ENCODE measurements around the gene JUP. TPM values are rescaled to one million over a fixed set of nuclear protein-coding genes. Genes with fewer than 3 reads are reported as not detected.
"Not testable (repeated sequence)": the region's sequence is repeated elsewhere in the genome, so short reads cannot be mapped to it uniquely, and the experiment has no call there.

The JUP gene
- total RNA-seq, 1 donor from 2014 or later, result 28.5 TPM

GRCh38 chr17:41779954-41780353 is 6.6 kb downstream of the JUP start:
- no peak overlapping the region for H3K27ac ChIP-seq
- no peak for DNase-seq (ENCODE audit: low spot score)
- H3K79me2 ChIP-seq (ENCODE audit: low read depth), result peaks cover 89% of the 10 kb centered on the region
- peaks cover 59% of the 10 kb centered on the region for H3F3A ChIP-seq (ENCODE audit: low read depth)
- no peaks in the 10 kb centered on the region for H3K36me3 ChIP-seq
- Mint-ChIP-seq H3K4me3 (no peak overlapping the region), H3K9me3 (no peaks in the 10 kb centered on the region), H3K36me3 (no peaks in the 10 kb centered on the region), H3K27me3 (ENCODE audit: insufficient read depth, low read depth) (peaks cover 8% of the 10 kb centered on the region), H3K27ac (no peak overlapping the region), H3K4me1 (peaks cover 50% of the 10 kb centered on the region)
- no peaks in the 10 kb centered on the region for H3K27me3 ChIP-seq
- TF ChIP-seq EZH2phosphoT487 (IDR thresholded peaks at IDR 0.05), result no peak
- no peaks in the 10 kb centered on the region for H3K9me3 ChIP-seq (ENCODE audit: low read depth)
- peaks cover 56% of the 10 kb centered on the region for H3K4me1 ChIP-seq
- peaks cover 70% of the 10 kb centered on the region for H4K20me1 ChIP-seq (ENCODE audit: low read depth)
- no peak overlapping the region for H3K4me3 ChIP-seq
- no peak overlapping the region for H3K9ac ChIP-seq
- no peak overlapping the region for H3K4me2 ChIP-seq
- no peak overlapping the region for H2AFZ ChIP-seq (replicated peaks)

GRCh38 chr17:41777574-41778188 is 8.8 kb downstream of the JUP start:
- H3K79me2 ChIP-seq (ENCODE audit: low read depth), result peaks cover 89% of the 10 kb centered on the region

DNA sequence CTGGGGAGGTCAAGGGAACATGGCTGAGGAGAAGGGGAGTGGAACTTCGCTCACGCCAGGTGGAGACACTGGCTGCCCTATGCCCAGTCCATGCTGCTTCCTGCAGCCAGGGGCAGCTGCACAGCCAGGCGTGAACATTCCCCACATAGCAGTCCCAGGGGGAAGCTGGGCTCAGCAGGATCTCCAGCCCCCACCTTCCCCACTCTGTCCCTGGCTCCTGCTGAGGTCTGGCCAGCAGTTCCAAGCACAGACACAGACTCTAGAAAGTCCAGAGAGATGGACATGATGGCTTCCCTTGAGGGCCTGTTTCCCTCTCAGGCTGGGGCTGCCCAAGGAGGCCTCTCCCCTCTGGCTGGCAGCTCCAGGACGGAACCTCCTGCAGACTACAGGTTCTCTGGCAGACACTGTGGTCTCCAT is 9.3 kb downstream of the JUP start:
- DNase-seq (ENCODE audit: low spot score), result peak; percentile 60
- Histone ChIP-seq H3K9me3 (ENCODE audit: low read depth) (no peaks in the 10 kb centered on the region), H3K4me3 (no peak overlapping the region), H3K9ac (no peak overlapping the region), H3K36me3 (no peaks in the 10 kb centered on the region), H3K27me3 (no peaks in the 10 kb centered on the region), H3K4me2 (peak overlapping the region; percentile 40), H4K20me1 (ENCODE audit: low read depth) (peaks cover 82% of the 10 kb centered on the region), H2AFZ (replicated peaks) (no peak overlapping the region), H3K4me1 (peaks cover 58% of the 10 kb centered on the region), H3K27ac (peak overlapping the region; percentile 83), H3K79me2 (ENCODE audit: low read depth) (peaks cover 89% of the 10 kb centered on the region), H3F3A (ENCODE audit: low read depth) (peaks cover 48% of the 10 kb centered on the region)
- peaks cover 6% of the 10 kb centered on the region for H3K27me3 Mint-ChIP-seq (ENCODE audit: insufficient read depth, low read depth)
- H3K27ac Mint-ChIP-seq, result no peak overlapping the region
- no peaks in the 10 kb centered on the region for H3K36me3 Mint-ChIP-seq
- TF ChIP-seq EZH2 (IDR thresholded peaks at IDR 0.05), result no peak
- TF ChIP-seq EZH2phosphoT487 (IDR thresholded peaks at IDR 0.05), result no peak
- TF ChIP-seq CTCF (IDR thresholded peaks at IDR 0.05), result no peak
- peaks cover 52% of the 10 kb centered on the region for H3K4me1 Mint-ChIP-seq
- H3K9me3 Mint-ChIP-seq, result no peaks in the 10 kb centered on the region
- H3K4me3 Mint-ChIP-seq, result no peak overlapping the region

More at GRCh38 chr17:41777574-41778188, 8.8 kb downstream of the JUP start:
- Mint-ChIP-seq H3K27ac (no peak overlapping the region), H3K4me1 (peaks cover 54% of the 10 kb centered on the region), H3K4me3 (no peak overlapping the region), H3K9me3 (no peaks in the 10 kb centered on the region), H3K27me3 (ENCODE audit: insufficient read depth, low read depth) (peaks cover 6% of the 10 kb centered on the region), H3K36me3 (no peaks in the 10 kb centered on the region)
- TF ChIP-seq CTCF (IDR thresholded peaks at IDR 0.05), result no peak
- TF ChIP-seq EZH2phosphoT487 (IDR thresholded peaks at IDR 0.05), result no peak
- no peak for TF ChIP-seq EZH2 (IDR thresholded peaks at IDR 0.05)
- Histone ChIP-seq H3K4me2 (peak overlapping the region; percentile 40), H4K20me1 (ENCODE audit: low read depth) (peaks cover 81% of the 10 kb centered on the region), H3K27ac (peak overlapping the region; percentile 83), H3K4me1 (peaks cover 61% of the 10 kb centered on the region), H3K9me3 (ENCODE audit: low read depth) (no peaks in the 10 kb centered on the region), H3F3A (ENCODE audit: low read depth) (peaks cover 52% of the 10 kb centered on the region), H3K27me3 (no peaks in the 10 kb centered on the region), H3K36me3 (no peaks in the 10 kb centered on the region), H3K4me3 (no peak overlapping the region), H2AFZ (replicated peaks) (no peak overlapping the region), H3K9ac (no peak overlapping the region)
- DNase-seq (ENCODE audit: low spot score), result no peak

DNA sequence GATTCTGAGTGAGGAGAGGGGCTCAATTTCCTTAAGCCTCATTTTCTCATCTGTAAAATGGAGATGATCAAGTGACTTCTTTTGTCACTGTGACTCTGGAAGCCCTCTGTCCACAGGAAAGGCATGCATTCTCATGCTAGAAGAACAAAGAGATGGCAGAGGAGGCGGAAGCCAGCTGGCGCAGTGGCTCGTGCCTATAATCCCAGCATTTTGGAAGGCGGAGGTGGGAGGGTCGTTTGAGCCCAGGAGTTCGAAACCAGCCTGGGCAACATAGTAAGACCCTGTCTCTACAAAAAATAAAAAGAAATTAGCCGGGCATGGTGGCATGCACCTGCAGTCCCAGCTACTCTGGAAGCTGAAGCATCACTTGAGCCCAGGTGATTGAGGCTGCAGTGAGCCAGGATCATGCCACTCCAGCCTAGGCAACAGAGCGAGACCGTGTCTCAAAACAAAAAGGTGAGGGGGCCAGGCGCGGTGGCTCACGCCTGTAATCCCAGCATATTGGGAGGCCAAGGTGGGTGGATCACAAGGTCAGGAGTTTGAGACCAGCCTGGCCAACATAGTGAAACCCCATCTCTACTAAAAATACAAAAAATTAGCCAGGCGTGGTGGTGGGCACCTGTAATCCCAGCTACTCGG is 10.1 kb downstream of the JUP start:
- peak overlapping the region; percentile 25 for H3K4me3 ChIP-seq
- H3K9me3 Mint-ChIP-seq, result not testable (repeated sequence)

More for the DNA sequence above, 10.1 kb downstream of the JUP start:
- H3K4me3 Mint-ChIP-seq; H2AFZ ChIP-seq (replicated peaks); H3K36me3 ChIP-seq; H3K9ac ChIP-seq; H3K27me3 ChIP-seq; H3K9me3 ChIP-seq (ENCODE audit: low read depth); H3K27me3 Mint-ChIP-seq (ENCODE audit: insufficient read depth, low read depth); H3K36me3 Mint-ChIP-seq: not testable (repeated sequence)
- TF ChIP-seq EZH2phosphoT487 (IDR thresholded peaks at IDR 0.05), result peak; percentile 26
- peak overlapping the region; percentile 46 for H3K27ac Mint-ChIP-seq
- Histone ChIP-seq H3F3A (ENCODE audit: low read depth) (peaks cover 41% of the 10 kb centered on the region), H3K79me2 (ENCODE audit: low read depth) (peaks cover 84% of the 10 kb centered on the region), H3K4me2 (peak overlapping the region; percentile 75), H3K27ac (peak overlapping the region; percentile 95), H4K20me1 (ENCODE audit: low read depth) (peaks cover 82% of the 10 kb centered on the region), H3K4me1 (peaks cover 50% of the 10 kb centered on the region)
- peaks cover 44% of the 10 kb centered on the region for H3K4me1 Mint-ChIP-seq
- peak; percentile 80 for DNase-seq (ENCODE audit: low spot score)
